ENCODE measurements around the gene PALM3. TPM values are rescaled to one million over a fixed set of nuclear protein-coding genes. Genes with fewer than 3 reads are reported as not detected.

The PALM3 gene
- total RNA-seq: 0.98 TPM

GRCh38 chr19:14061751-14062557 lies at the start of gene PALM3:
PALM3 (minus strand) TSS chr19:14062076; CDS start chr19:14061980, 96 bp downstream.
- Histone ChIP-seq H3K4me1 (peaks cover 12% of the 10 kb centered on the region), H3K27me3 (no peaks in the 10 kb centered on the region), H3K9me3 (no peaks in the 10 kb centered on the region), H3K4me3 (no peak within 1 kb of the TSS), H3K36me3 (no peaks in the 10 kb centered on the region), H3K27ac (no peak within 1 kb of the TSS)
- TF ChIP-seq POLR2AphosphoS5 (IDR thresholded peaks at IDR 0.05; ENCODE audit: insufficient read depth in 1 of 2, low read depth in 1 of 2) (no peak), CTCF (IDR thresholded peaks at IDR 0.05) (no peak), POLR2A (IDR thresholded peaks at IDR 0.05) (no peak)
- intact Hi-C loops (cut with DNase I): no loop called here
- no peak for DNase-seq (ENCODE audit: extremely low spot score in 2 of 2)

- peaks cover 68% of the 10 kb centered on the region for H3K4me1 ChIP-seq
- intact Hi-C loops (cut with DNase I): no loop called here
- TF ChIP-seq CTCF (IDR thresholded peaks at IDR 0.05) (no peak), POLR2AphosphoS5 (IDR thresholded peaks at IDR 0.05; ENCODE audit: insufficient read depth in 1 of 2, low read depth in 1 of 2) (no peak), POLR2A (IDR thresholded peaks at IDR 0.05) (no peak)
- H3K27me3 ChIP-seq: no peaks in the 10 kb centered on the region
- H3K9me3 ChIP-seq: no peaks in the 10 kb centered on the region
- DNase-seq (ENCODE audit: extremely low spot score in 2 of 2): no peak
- peaks cover 0 to 10% of the 10 kb centered on the region in 2 donors for H3K36me3 ChIP-seq
- no peak overlapping the region for H3K4me3 ChIP-seq
- peak overlapping the region; percentile 85 for H3K27ac ChIP-seq
Measured at GRCh38 chr19:14111486-14111885, 49.6 kb upstream of the PALM3 start.

GRCh38 chr19:14110650-14111049 lies 48.8 kb upstream of the PALM3 start:
- Histone ChIP-seq H3K36me3 (peaks cover 0 to 12% of the 10 kb centered on the region in 2 donors), H3K27me3 (no peaks in the 10 kb centered on the region), H3K4me1 (peaks cover 59% of the 10 kb centered on the region), H3K4me3 (no peak overlapping the region), H3K27ac (no peak overlapping the region), H3K9me3 (no peaks in the 10 kb centered on the region)
- TF ChIP-seq POLR2AphosphoS5 (IDR thresholded peaks at IDR 0.05; ENCODE audit: insufficient read depth in 1 of 2, low read depth in 1 of 2) (no peak), CTCF (IDR thresholded peaks at IDR 0.05) (no peak), POLR2A (IDR thresholded peaks at IDR 0.05) (no peak)
- intact Hi-C loops (cut with DNase I): no loop called here
- DNase-seq (ENCODE audit: extremely low spot score in 2 of 2): no peak

DNA sequence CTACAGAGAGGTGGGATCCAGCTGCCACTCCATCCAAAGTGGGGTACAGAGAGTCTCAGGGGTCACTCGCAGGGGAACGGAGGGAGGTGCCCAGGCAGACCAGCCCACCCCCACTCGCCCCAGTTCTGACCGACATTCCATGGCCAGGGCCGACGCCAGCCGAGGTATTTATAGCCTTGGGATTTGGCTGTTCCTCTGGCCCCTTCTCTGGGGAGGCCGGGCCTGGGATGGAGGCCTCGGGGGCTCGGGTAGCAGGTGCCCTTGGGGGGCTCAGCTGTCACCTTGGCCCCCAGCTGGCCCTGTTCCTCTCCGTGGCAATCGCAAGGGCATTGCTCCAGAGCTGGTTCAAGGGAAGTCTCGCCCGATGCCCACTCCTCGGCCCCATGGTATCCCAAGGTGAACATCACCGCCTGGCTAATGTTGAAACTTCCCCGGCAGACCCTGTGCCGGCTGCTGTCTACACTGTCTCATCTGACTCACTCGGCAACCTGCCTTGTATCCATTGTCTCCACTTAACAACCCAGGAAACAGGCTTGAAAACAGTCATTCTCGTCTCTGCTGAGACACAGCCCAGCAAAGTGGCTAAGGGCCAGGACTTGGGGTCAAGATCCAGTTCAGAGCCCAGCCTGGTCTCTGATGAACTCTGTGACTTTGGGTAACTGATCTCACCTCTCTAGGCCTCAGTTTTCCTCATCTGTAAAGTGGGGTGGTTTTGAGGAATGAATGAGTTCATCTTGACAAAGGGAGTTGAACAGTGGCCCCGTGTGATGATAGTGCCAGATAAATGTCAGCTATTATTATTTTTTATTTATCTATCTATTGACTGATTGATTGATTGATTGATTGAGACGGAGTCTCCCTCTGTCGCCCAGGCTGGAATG lies 45.9 kb upstream of the PALM3 start:
- Histone ChIP-seq H3K4me3 (no peak overlapping the region), H3K36me3 (peaks cover 0 to 19% of the 10 kb centered on the region in 2 donors), H3K27ac (peak overlapping the region; percentile 51), H3K9me3 (no peaks in the 10 kb centered on the region), H3K4me1 (peaks cover 33% of the 10 kb centered on the region), H3K27me3 (no peaks in the 10 kb centered on the region)
- intact Hi-C loops (cut with DNase I): no loop called here
- TF ChIP-seq POLR2A (IDR thresholded peaks at IDR 0.05): no peak
- TF ChIP-seq POLR2AphosphoS5 (IDR thresholded peaks at IDR 0.05; ENCODE audit: insufficient read depth in 1 of 2, low read depth in 1 of 2): no peak
- TF ChIP-seq CTCF (IDR thresholded peaks at IDR 0.05): no peak
- DNase-seq (ENCODE audit: extremely low spot score in 2 of 2): no peak

Data from vagina (tissue), 2 donors.